Measurements from ENCODE around the gene ITIH2. TPM values are rescaled to one million over a fixed set of nuclear protein-coding genes. Genes with fewer than 3 reads are reported as not detected.
"Not testable (repeated sequence)": the region's sequence is repeated elsewhere in the genome, so short reads cannot be mapped to it uniquely, and the experiment has no call there.

Gene ITIH2
- total RNA-seq, 1 donor from 2014 or later, result not detected

DNA sequence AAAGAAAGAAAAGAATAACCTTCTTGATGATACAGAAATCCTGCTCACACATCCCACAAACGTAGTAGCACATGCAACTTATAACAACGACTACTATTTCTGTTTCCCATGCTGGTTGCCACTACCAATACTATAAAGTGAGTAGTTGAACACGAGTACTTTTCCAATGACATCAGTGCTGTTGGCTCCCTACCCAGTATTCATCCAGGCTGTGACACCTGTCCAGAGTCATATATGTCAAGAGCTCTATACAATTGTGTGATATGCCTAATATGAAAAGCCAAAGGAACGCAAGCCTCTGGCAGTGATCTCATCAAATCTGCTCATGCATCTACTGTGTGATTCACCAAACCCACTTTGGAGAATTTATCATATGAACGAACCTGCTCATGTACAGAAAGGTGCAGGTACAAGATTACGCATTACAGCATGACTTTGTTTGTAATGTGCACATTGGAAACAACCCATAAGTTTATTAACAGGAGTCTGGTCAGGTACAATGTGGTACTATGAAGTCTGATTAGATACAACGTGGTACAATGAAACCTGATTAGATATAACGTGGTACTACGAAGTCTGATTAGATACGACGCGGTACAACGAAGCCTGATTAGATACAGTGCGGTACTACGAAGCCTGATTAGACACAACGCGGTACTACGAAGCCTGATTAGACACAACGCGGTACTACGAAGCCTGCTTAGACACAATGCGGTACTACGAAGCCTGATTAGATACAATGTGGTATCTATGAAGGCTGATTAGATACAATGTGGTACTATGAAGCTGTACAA is 30.6 kb upstream of the ITIH2 start:
- Mint-ChIP-seq H3K9me3 (no peaks in the 10 kb centered on the region), H3K27ac (ENCODE audit: unreplicated experiment) (no peak overlapping the region), H3K4me1 (peaks cover 4% of the 10 kb centered on the region), H3K36me3 (ENCODE audit: low read depth) (no peaks in the 10 kb centered on the region), H3K27me3 (ENCODE audit: low read depth) (peaks cover 92% of the 10 kb centered on the region), H3K4me3 (no peak overlapping the region)
- TF ChIP-seq, protein P1, sequence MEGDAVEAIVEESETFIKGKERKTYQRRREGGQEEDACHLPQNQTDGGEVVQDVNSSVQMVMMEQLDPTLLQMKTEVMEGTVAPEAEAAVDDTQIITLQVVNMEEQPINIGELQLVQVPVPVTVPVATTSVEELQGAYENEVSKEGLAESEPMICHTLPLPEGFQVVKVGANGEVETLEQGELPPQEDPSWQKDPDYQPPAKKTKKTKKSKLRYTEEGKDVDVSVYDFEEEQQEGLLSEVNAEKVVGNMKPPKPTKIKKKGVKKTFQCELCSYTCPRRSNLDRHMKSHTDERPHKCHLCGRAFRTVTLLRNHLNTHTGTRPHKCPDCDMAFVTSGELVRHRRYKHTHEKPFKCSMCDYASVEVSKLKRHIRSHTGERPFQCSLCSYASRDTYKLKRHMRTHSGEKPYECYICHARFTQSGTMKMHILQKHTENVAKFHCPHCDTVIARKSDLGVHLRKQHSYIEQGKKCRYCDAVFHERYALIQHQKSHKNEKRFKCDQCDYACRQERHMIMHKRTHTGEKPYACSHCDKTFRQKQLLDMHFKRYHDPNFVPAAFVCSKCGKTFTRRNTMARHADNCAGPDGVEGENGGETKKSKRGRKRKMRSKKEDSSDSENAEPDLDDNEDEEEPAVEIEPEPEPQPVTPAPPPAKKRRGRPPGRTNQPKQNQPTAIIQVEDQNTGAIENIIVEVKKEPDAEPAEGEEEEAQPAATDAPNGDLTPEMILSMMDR (conservative IDR thresholded peaks at IDR 0.05), result no peak
- DNase-seq (ENCODE audit: low read depth, low spot score), result no peak

DNA sequence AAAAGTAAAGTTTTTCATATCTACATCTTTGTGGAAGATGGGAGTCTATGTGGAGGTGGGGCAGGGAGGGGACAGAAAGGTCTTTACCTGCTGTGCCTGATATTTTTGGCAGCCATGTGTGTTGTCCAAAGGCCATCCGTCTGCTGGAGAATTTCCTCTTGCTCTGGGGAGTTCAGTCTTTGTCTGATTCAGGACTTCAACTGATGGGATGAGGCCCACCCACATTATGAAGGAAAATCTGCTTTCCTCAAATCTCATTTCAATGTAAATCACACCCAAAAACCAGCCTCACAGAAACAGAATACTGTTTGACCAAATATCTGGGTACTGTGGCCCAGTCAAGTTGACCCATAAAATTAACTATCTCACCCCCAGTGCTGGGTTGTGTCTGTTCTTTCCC is 23.9 kb upstream of the ITIH2 start:
- TF ChIP-seq, protein P1 (conservative IDR thresholded peaks at IDR 0.05), result no peak
- H3K27ac Mint-ChIP-seq (ENCODE audit: unreplicated experiment), result no peak overlapping the region
- H3K4me3 Mint-ChIP-seq, result no peak overlapping the region

DNA sequence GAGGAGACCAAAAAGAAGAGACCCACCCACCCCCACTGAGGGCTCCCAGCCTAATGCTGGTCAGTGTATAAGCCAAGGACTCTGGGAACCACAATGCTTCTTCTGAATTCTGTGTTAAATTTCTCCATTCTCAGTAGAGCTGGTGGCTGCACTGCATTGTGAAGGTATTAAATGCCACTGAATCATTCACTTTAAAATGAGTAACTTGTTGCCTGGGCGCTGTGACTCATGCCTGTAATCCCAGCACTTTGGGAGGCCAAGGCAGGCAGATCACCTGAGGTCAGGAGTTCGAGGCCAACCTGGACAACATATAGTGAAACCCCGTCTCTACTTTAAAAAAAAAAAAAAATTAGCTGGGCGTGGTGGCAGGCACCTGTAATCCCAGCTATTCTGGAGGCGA is 23.0 kb upstream of the ITIH2 start:
- H3K9me3 Mint-ChIP-seq; DNase-seq (ENCODE audit: low read depth, low spot score); H3K4me3 Mint-ChIP-seq; H3K4me1 Mint-ChIP-seq; H3K27ac Mint-ChIP-seq (ENCODE audit: unreplicated experiment); H3K36me3 Mint-ChIP-seq (ENCODE audit: low read depth): not testable (repeated sequence)
- H3K27me3 Mint-ChIP-seq (ENCODE audit: low read depth), result peaks cover 68% of the 10 kb centered on the region

More for the DNA sequence above, 23.9 kb upstream of the ITIH2 start:
- H3K9me3 Mint-ChIP-seq, result peaks cover 5% of the 10 kb centered on the region
- H3K36me3 Mint-ChIP-seq (ENCODE audit: low read depth), result no peaks in the 10 kb centered on the region
- DNase-seq (ENCODE audit: low read depth, low spot score), result no peak
- H3K27me3 Mint-ChIP-seq (ENCODE audit: low read depth), result peaks cover 70% of the 10 kb centered on the region
- H3K4me1 Mint-ChIP-seq, result no peaks in the 10 kb centered on the region

DNA sequence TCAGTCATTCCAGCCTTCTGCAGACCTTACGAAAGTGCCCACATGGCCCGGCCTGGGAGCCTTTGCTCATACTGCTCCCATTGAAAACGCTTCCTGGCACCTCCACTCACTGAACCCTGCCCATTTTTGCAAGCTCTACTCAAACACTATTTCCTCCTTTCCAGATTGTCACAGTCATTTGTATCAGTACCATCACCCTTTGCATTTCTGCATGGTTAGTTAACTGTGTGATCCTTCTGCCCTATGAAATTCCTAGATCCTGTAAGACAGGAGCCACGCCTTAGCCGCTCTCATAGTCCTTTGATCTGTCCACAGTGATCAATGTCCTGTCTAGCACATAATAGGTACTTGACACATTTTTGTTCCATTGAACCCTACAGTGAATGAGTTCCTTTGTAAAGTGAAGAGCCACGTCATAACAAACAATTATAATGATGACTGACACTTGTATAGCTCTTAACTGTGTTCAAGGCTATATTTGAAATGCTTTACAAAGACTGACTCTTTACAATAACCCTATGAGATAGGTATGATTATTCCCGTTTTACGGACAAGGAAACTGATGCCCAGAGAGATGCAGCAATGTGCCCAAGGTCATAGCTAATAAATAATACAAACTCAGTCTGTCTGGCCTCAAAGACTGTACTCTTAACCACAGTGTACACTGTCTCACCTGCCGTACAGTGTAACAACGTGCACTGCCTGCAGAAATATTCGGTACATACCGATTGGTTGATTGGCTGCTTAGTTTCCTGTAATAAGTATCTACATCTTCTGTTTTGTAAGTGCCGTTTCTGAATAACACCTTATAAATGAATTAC is 16.6 kb upstream of the ITIH2 start:
- no peaks in the 10 kb centered on the region for H3K36me3 Mint-ChIP-seq (ENCODE audit: low read depth)
- H3K4me1 Mint-ChIP-seq, result peaks cover 6% of the 10 kb centered on the region
- TF ChIP-seq, protein P1 (conservative IDR thresholded peaks at IDR 0.05), result no peak
- peaks cover 5% of the 10 kb centered on the region for H3K9me3 Mint-ChIP-seq
- DNase-seq (ENCODE audit: low read depth, low spot score), result no peak
- H3K4me3 Mint-ChIP-seq, result no peak overlapping the region
- no peak overlapping the region for H3K27ac Mint-ChIP-seq (ENCODE audit: unreplicated experiment)
- H3K27me3 Mint-ChIP-seq (ENCODE audit: low read depth), result peaks cover 38% of the 10 kb centered on the region

- Mint-ChIP-seq H3K27me3 (ENCODE audit: low read depth) (peaks cover 36% of the 10 kb centered on the region), H3K4me3 (no peak overlapping the region), H3K9me3 (peaks cover 5% of the 10 kb centered on the region), H3K4me1 (peaks cover 6% of the 10 kb centered on the region), H3K36me3 (ENCODE audit: low read depth) (no peaks in the 10 kb centered on the region), H3K27ac (ENCODE audit: unreplicated experiment) (no peak overlapping the region)
- TF ChIP-seq, protein P1 (conservative IDR thresholded peaks at IDR 0.05), result peak; percentile 93
- peak; percentile 78 for DNase-seq (ENCODE audit: low read depth, low spot score)
Measured at GRCh38 chr10:7687228-7687907, 15.7 kb upstream of the ITIH2 start.
